Body of pancreas (tissue), 4 donors: ENCODE data around the gene CLEC4M.

ENCODE experiments used
- POLR2A ChIP-seq, 3 donors: fragments of 450-650 bp; IDR thresholded peaks; one replicate each; pipeline ENCODE4 v1.6.1; 2016; ENCODE audit warnings: antibody characterized with exemption in 3 of 3, mild to moderate bottlenecking in 2 of 3
- TF ChIP-seq, protein P1 (sequence below), 7 experiments: fragments of 450-650 bp in 4 of 7; fragments of 200-600 bp in 3 of 7; sonication (generic) in 3 of 7; IDR thresholded peaks; one replicate each; pipeline ENCODE4 v1.5.1; 2016 to 2019; ENCODE audit warnings: antibody characterized with exemption in 7 of 7

- TF ChIP-seq POLR2A (IDR thresholded peaks at IDR 0.05): no peak
- TF ChIP-seq, protein P1, sequence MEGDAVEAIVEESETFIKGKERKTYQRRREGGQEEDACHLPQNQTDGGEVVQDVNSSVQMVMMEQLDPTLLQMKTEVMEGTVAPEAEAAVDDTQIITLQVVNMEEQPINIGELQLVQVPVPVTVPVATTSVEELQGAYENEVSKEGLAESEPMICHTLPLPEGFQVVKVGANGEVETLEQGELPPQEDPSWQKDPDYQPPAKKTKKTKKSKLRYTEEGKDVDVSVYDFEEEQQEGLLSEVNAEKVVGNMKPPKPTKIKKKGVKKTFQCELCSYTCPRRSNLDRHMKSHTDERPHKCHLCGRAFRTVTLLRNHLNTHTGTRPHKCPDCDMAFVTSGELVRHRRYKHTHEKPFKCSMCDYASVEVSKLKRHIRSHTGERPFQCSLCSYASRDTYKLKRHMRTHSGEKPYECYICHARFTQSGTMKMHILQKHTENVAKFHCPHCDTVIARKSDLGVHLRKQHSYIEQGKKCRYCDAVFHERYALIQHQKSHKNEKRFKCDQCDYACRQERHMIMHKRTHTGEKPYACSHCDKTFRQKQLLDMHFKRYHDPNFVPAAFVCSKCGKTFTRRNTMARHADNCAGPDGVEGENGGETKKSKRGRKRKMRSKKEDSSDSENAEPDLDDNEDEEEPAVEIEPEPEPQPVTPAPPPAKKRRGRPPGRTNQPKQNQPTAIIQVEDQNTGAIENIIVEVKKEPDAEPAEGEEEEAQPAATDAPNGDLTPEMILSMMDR (IDR thresholded peaks at IDR 0.05): no peak
Measured at GRCh38 chr19:7795555-7796161, 32.6 kb downstream of the CLEC4M start.
